Endometrial microvascular endothelial cells (primary cell): ENCODE data around the gene PRAMEF11. TPM values are rescaled to one million over a fixed set of nuclear protein-coding genes. Genes with fewer than 3 reads are reported as not detected.
"Not testable (repeated sequence)": the region's sequence is repeated elsewhere in the genome, so short reads cannot be mapped to it uniquely, and the experiment has no call there.

Source experiments
- in situ Hi-C: cut with HindIII; loops from 2 replicates; pipeline ENCODE4 v1.10.0; 2017; ENCODE audit warnings: low sequenced_read_pairs, low pct_unique_long_range_greater_than_20kb; ENCODE audit errors: inconsistent ontology term
- total RNA-seq: library from RNA; depleted of rRNA; stranded (reverse); fragments of >200 nt; gene quantifications from one replicate; pipeline ENCODE4 v1.2.3, GENCODE V29; 2015; ENCODE audit errors: inconsistent ontology term

The PRAMEF11 gene
- total RNA-seq, result not detected

GRCh38 chr1:12831310-12831709, at the start of gene PRAMEF11:
PRAMEF11 (minus strand) TSS chr1:12831410; CDS start chr1:12828789, 2,621 bp downstream.
- in situ Hi-C loops, result not testable (repeated sequence)

- in situ Hi-C loops, result not testable (repeated sequence)
Observed at GRCh38 chr1:12878453-12878852, 47.2 kb upstream of the PRAMEF11 start.

- in situ Hi-C loops, result not testable (repeated sequence)
Observed at GRCh38 chr1:12863131-12863880, 32.1 kb upstream of the PRAMEF11 start.

- in situ Hi-C loops, result not testable (repeated sequence)
Observed at GRCh38 chr1:12856786-12857185, 25.6 kb upstream of the PRAMEF11 start, which contains the start of gene PRAMEF2. PRAMEF2 (plus strand) TSS chr1:12857086; CDS start chr1:12859010, 1,924 bp downstream.

GRCh38 chr1:12851779-12852178, 20.6 kb upstream of the PRAMEF11 start:
- in situ Hi-C loops, result no loop called here

GRCh38 chr1:12848620-12849019, 17.4 kb upstream of the PRAMEF11 start, which contains the start of gene HNRNPCL1:
HNRNPCL1 (minus strand) TSS chr1:12848720; CDS start chr1:12848289, 431 bp downstream.
- in situ Hi-C loops, result not testable (repeated sequence)

GRCh38 chr1:12833251-12833650, 2.0 kb upstream of the PRAMEF11 start:
- in situ Hi-C loops, result not testable (repeated sequence)

- in situ Hi-C loops, result not testable (repeated sequence)
Observed at GRCh38 chr1:12819061-12819460, 12.1 kb downstream of the PRAMEF11 start.

- in situ Hi-C loops, result no loop called here
Observed at GRCh38 chr1:12811409-12811784, 19.8 kb downstream of the PRAMEF11 start.

- in situ Hi-C loops, result no loop called here
Observed at GRCh38 chr1:12810691-12811408, 20.4 kb downstream of the PRAMEF11 start.

- in situ Hi-C loops, result no loop called here
Observed at GRCh38 chr1:12809933-12810332, 21.3 kb downstream of the PRAMEF11 start.

GRCh38 chr1:12799730-12800129, 31.5 kb downstream of the PRAMEF11 start:
- in situ Hi-C loops, result no loop called here

- in situ Hi-C loops, result no loop called here
Observed at GRCh38 chr1:12798911-12799310, 32.3 kb downstream of the PRAMEF11 start.

GRCh38 chr1:12791097-12791496, 40.1 kb downstream of the PRAMEF11 start, which contains the start of gene PRAMEF1:
PRAMEF1 (plus strand) TSS chr1:12791397; CDS start chr1:12793228, 1,831 bp downstream.
- in situ Hi-C loops, result not testable (repeated sequence)

- in situ Hi-C loops, result not testable (repeated sequence)
Observed at GRCh38 chr1:12784729-12785128, 46.5 kb downstream of the PRAMEF11 start.

- in situ Hi-C loops, result not testable (repeated sequence)
Observed at GRCh38 chr1:12783783-12784182, 47.4 kb downstream of the PRAMEF11 start.

GRCh38 chr1:12781488-12781887, 49.7 kb downstream of the PRAMEF11 start:
- in situ Hi-C loops, result not testable (repeated sequence)

GRCh38 chr1:12778907-12779306, 52.3 kb downstream of the PRAMEF11 start:
- in situ Hi-C loops, result no loop called here

GRCh38 chr1:12778061-12778460, 53.1 kb downstream of the PRAMEF11 start:
- in situ Hi-C loops, result no loop called here
